Measurements from ENCODE around the gene ZNF558.
"Not testable (repeated sequence)": the region's sequence is repeated elsewhere in the genome, so short reads cannot be mapped to it uniquely, and the experiment has no call there.

The ZNF558 gene

DNA sequence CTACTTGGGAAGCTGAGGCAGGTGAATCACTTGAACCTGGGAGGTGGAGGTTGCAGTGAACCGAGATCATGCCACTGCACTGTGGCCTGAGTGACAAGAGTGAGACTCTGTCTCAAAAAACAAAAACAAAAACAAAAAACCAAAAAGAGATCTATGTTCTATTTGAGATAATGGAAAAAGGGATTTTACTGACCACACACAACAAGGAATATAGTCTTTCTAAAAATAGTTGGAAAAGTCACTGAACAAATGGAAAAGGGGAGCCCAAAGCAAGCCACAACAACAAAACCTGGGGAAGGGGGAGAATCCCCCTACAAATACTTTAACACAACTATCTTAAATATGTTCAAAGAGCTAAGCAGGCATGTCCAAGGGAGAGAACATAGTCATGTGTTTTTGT lies 37.3 kb downstream of the ZNF558 start:
- DNase-seq, result no peak

GRCh38 chr19:8773587-8773986 lies 58.5 kb downstream of the ZNF558 start:
- DNase-seq, result not testable (repeated sequence)

DNA sequence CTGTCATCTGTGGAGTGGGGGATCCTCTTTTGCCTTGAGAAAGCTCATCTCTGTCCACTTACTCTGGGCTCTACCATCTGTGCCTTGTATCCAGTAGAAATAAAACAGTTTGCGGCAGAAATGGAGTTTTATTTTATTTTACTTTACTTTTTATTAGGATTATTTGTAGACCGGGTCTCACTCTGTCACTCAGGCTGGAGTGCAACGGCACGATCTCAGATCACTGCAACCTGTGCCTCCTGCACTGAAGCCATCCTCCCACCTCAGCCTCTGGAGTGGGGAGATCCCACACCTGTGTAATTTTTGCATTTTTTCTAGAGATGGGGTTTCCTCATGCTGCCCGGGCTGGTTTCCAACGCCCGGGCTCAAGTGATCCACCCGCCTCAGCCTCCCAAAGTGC lies 62.8 kb downstream of the ZNF558 start:
- DNase-seq, result not testable (repeated sequence)

DNA sequence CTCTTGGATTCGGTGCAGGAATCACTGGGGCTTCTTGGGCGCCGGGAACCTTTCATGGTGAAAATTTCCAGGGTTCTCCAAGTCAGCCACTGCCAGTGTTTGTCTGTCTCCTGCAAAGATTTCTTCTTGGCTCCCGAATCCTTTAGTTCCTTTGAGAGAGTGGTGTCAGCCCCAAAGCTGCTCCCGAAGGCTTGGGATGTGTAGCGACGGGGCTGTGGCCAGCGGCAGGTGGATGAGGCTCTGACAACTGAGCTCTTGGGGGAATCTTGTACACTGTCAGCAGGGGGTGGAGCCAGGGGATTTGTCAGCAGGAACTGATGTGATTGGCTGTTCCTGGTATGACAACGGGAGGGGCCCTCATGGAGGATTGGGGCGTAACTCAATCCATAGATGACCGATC lies 64.8 kb downstream of the ZNF558 start:
- not testable (repeated sequence) for DNase-seq
